ENCODE measurements around the gene GP1BB. TPM values are rescaled to one million over a fixed set of nuclear protein-coding genes. Genes with fewer than 3 reads are reported as not detected.

Gene GP1BB
- total and polyA plus RNA-seq, 2 experiments from 2014 or later, result 4.9 to 10.2 TPM

DNA sequence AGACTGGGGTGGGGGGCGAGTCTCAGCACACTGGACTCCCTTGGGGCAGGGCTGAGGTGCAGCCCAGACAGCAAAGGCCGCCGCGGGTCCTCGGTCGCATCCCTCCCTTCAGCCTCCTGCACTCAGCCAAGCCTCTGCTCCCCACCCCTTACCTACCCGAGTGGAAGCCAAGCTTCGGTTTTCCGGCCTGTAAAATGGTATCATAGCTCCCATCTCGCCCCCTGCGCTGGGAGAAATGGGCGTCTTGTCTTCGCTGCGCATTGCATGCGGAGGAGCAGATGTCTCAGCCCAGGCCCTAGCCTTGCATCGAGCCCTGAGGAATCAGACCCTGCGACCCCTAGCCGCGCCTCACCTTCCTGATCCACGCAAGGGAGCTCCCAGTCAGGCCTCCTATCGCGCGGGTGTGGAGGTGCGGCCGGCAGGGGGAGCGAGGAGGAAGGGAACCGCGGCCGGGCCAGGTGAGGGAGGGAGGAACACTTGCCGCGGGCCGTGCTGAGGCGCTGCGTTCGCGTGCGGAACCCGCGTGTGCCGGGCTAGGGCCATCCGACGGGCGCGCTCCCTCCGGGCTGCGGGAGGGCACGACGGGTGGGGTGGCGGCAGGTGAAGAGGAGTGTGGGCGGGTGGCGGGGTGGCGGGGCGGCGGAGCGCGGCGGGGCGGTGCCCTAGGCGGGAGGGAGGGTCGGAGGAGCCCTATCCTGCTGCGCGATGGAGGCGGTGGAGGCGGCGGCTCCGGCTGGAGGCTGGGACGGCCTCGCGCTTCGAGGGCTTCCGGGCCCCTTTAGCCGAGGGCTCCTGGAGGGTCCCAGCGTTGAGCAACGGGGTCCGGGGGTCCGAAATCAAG, 33.2 kb downstream of the GP1BB start:
- DNase-seq, result peak; percentile 61
- no peaks in the 10 kb centered on the region for H3K9me2 ChIP-seq (ENCODE audit: insufficient read depth)
- TF ChIP-seq EZH2 (IDR thresholded peaks at IDR 0.05; ENCODE audit: insufficient read depth, poor library complexity, severe bottlenecking), result no peak
- TF ChIP-seq EZH2phosphoT487 (IDR thresholded peaks at IDR 0.05; ENCODE audit: insufficient read depth, low read depth), result no peak
- H3K4me1 ChIP-seq (ENCODE audit: insufficient read depth), result peaks cover 10% of the 10 kb centered on the region; the same call in 1 of the 2 replicates
- no peak overlapping the region for H3K4me3 ChIP-seq
- no peaks in the 10 kb centered on the region for H4K20me1 ChIP-seq (ENCODE audit: insufficient read depth)
- WGBS, 2 experiments (ENCODE audit: low coverage in 1 of 2, low lambda C conversion rate in 2 of 2, missing lambda C conversion rate in 2 of 2), result 25% methylated on average over 41 to 74 of the region's 76 CpGs
- H3K36me3 ChIP-seq (ENCODE audit: low read depth), result no peaks in the 10 kb centered on the region
- peaks cover 25% of the 10 kb centered on the region; the same call in 1 of the 2 replicates for H3K27me3 ChIP-seq (replicated peaks; ENCODE audit: insufficient read depth)
- in situ Hi-C loops (cut with MboI), result no loop called here
- no peak overlapping the region for H3K27ac ChIP-seq
- 0 out of 2 replicates have a peak, but pooled peaks cover 5% of the 10 kb centered on the region for H3F3A ChIP-seq (ENCODE audit: insufficient read depth)
- H2AFZ ChIP-seq, result no peak overlapping the region
- H3K9me3 ChIP-seq (ENCODE audit: low read depth), result no peaks in the 10 kb centered on the region
- H3K9ac ChIP-seq, result no peak overlapping the region
- 0 out of 2 replicates have a peak, but pooled peaks cover under 1% of the 10 kb centered on the region for H3K79me2 ChIP-seq (ENCODE audit: insufficient read depth)
- no peak overlapping the region for H3K4me2 ChIP-seq (ENCODE audit: unreplicated experiment)

DNA sequence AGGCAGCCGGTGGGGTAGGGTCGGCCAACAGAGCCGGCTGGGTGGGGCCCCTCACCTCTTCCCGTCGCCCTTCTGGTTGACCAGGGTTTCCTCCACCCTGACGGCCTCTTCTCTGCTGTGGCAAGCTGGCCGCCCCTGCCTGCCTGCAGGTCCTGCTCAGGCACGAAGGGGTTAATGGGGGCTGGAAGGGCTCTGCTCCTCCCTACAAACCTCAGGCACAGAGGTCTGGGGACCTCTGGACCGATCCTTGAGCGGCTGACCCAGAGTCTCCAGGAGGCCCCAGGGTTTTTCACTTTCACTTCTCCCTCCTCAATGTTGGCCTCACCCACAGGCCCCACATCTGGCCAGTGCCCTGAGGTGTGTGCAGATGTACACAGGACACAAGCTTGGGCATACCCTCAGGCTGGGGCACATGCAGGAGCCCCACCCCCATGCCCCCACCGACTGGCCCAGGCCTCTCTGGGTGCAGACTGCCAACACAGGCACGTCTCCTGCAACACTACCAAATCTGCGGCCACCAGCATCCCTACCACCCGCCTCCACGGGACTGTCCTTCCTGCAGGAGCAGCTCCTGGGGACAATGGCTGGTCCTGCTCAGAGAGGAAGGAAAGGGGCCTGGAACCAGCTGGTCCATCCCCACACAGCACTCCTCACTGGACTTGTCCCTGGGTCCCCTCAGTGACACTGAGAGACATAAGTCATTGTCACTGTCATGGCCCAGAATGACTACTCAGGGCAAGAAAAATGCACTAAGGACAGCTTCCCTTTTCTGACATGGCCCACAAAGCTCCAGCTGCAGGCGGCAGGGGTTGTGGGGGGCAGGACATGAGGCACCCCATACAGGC, 34.0 kb downstream of the GP1BB start:
- Histone ChIP-seq H3K9me2 (ENCODE audit: insufficient read depth) (no peaks in the 10 kb centered on the region), H3K9me3 (ENCODE audit: low read depth) (no peaks in the 10 kb centered on the region), H3K4me1 (ENCODE audit: insufficient read depth) (peaks cover 10% of the 10 kb centered on the region; the same call in 1 of the 2 replicates), H3K79me2 (ENCODE audit: insufficient read depth) (peaks cover 9% of the 10 kb centered on the region), H2AFZ (no peak overlapping the region), H3K27ac (no peak overlapping the region), H3K4me2 (ENCODE audit: unreplicated experiment) (no peak overlapping the region), H3K4me3 (no peak overlapping the region), H3K27me3 (replicated peaks; ENCODE audit: insufficient read depth) (peaks cover 25% of the 10 kb centered on the region; the same call in 1 of the 2 replicates), H3K36me3 (ENCODE audit: low read depth) (no peaks in the 10 kb centered on the region), H3K9ac (no peak overlapping the region), H3F3A (ENCODE audit: insufficient read depth) (0 out of 2 replicates have a peak, but pooled peaks cover 5% of the 10 kb centered on the region), H4K20me1 (ENCODE audit: insufficient read depth) (no peaks in the 10 kb centered on the region)
- DNase-seq, result no peak
- in situ Hi-C loops (cut with MboI), result no loop called here
- 60 to 67% methylated on average over 14 to 16 of the region's 16 CpGs for WGBS, 2 experiments (ENCODE audit: low coverage in 1 of 2, low lambda C conversion rate in 2 of 2, missing lambda C conversion rate in 2 of 2)
- TF ChIP-seq EZH2phosphoT487 (IDR thresholded peaks at IDR 0.05; ENCODE audit: insufficient read depth, low read depth) (no peak), EZH2 (IDR thresholded peaks at IDR 0.05; ENCODE audit: insufficient read depth, poor library complexity, severe bottlenecking) (no peak)

DNA sequence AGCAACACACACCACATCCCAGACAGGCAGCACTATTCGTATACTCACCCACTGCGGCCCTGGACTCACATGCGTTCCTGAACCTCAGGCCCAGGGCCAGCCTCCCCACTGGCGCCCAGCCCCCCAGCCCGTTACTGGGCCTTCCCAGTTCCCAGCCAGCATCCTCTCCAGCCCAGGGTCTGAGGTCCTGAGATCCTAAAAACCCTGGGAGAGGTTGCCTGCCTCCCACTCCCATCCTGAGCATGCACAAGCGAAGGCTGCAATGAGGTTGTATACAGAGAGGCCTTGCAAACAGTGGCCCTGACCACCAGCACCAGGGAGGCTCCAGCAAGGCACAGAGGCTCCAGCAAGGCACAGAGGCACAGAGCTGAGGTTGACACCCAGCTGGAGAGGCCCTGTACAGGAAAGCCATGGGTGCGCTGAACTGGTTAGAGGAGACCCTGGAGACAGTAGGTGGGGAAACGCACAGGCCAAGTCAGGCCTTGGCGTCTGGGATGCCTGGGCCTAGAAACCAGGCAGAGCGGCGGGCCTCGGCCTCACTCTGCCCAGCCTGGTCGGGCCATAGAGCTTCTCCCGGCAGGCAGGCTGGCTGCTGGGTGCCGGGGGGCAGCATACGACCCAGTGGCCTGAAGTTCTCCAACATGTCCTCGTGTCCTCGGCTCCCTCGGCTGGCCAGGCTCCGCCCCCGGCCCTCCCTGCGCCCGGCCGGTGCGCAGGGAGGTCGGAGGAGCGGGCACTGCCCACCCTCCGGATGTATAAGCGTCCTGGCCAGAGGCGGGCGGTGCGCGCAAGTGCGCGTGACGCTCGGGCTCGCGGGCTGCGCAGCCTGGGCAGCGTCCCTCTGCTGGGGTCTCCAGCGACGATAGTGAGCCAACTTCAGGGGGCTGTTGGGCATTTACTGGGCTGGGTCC, 34.9 kb downstream of the GP1BB start:
- TF ChIP-seq EZH2phosphoT487 (IDR thresholded peaks at IDR 0.05; ENCODE audit: insufficient read depth, low read depth) (no peak), EZH2 (IDR thresholded peaks at IDR 0.05; ENCODE audit: insufficient read depth, poor library complexity, severe bottlenecking) (no peak)
- 0 out of 2 replicates have a peak, but pooled peaks cover 5% of the 10 kb centered on the region for H3F3A ChIP-seq (ENCODE audit: insufficient read depth)
- H3K9me3 ChIP-seq (ENCODE audit: low read depth), result no peaks in the 10 kb centered on the region
- H4K20me1 ChIP-seq (ENCODE audit: insufficient read depth), result no peaks in the 10 kb centered on the region
- no peak overlapping the region for H3K9ac ChIP-seq
- no peaks in the 10 kb centered on the region for H3K9me2 ChIP-seq (ENCODE audit: insufficient read depth)
- peaks cover 25% of the 10 kb centered on the region; the same call in 1 of the 2 replicates for H3K27me3 ChIP-seq (replicated peaks; ENCODE audit: insufficient read depth)
- H3K4me3 ChIP-seq, result no peak overlapping the region
- in situ Hi-C loops (cut with MboI), result no loop called here
- 90 to 93% methylated on average over 39 to 43 of the region's 43 CpGs for WGBS, 2 experiments (ENCODE audit: low coverage in 1 of 2, low lambda C conversion rate in 2 of 2, missing lambda C conversion rate in 2 of 2)
- no peak overlapping the region for H3K4me2 ChIP-seq (ENCODE audit: unreplicated experiment)
- peaks cover 18% of the 10 kb centered on the region for H3K79me2 ChIP-seq (ENCODE audit: insufficient read depth)
- H3K27ac ChIP-seq, result no peak overlapping the region
- DNase-seq, result no peak
- peaks cover 10% of the 10 kb centered on the region; the same call in 1 of the 2 replicates for H3K4me1 ChIP-seq (ENCODE audit: insufficient read depth)
- no peaks in the 10 kb centered on the region for H3K36me3 ChIP-seq (ENCODE audit: low read depth)
- no peak overlapping the region for H2AFZ ChIP-seq
